MCF 10A (cell line): ENCODE measurements around the gene C11orf21. TPM values are rescaled to one million over a fixed set of nuclear protein-coding genes. Genes with fewer than 3 reads are reported as not detected.

Experiments
- BruUV-seq: library from RNA; stranded (reverse); fragments of 400-500 nt; replicated peaks from 2 replicates; lab custom pipeline; 2021; lab: Mats Ljungman, UMichigan
- CTCF ChIA-PET: fragments of 300-600 bp; sonication (Branson Sonifier 250); formaldehyde crosslinking; extraction: SDS; loops from one replicate; lab custom pipeline; 2021; ENCODE audit warnings: antibody characterized with exemption, inconsistent platforms; lab: Yijun Ruan, JAX
- POLR2A ChIA-PET: fragments of 300-600, 350-650 bp; sonication (Branson Sonifier 250); formaldehyde crosslinking; extraction: SDS; loops from one replicate; lab custom pipeline; 2020; ENCODE audit warnings: antibody characterized with exemption, inconsistent platforms; lab: Yijun Ruan, JAX
- DNase-seq: peaks from one replicate; pipeline ENCODE4 v3.0.0-alpha.2; 2018; ENCODE audit not compliant: unreplicated experiment
- H3K27ac Mint-ChIP-seq: one replicate; pipeline ENCODE4 v1.8.0; 2022; ENCODE audit warnings: mild to moderate bottlenecking, low read depth, mixed read lengths; ENCODE audit not compliant: unreplicated experiment
- H3K27me3 Mint-ChIP-seq: one replicate; pipeline ENCODE4 v1.8.0; 2022; ENCODE audit warnings: mixed read lengths; ENCODE audit not compliant: insufficient read depth, unreplicated experiment
- H3K36me3 Mint-ChIP-seq: one replicate; pipeline ENCODE4 v1.8.0; 2022; ENCODE audit warnings: mild to moderate bottlenecking, moderate library complexity, mixed read lengths; ENCODE audit not compliant: insufficient read depth, unreplicated experiment
- H3K4me1 Mint-ChIP-seq: one replicate; pipeline ENCODE4 v1.8.0; 2022; ENCODE audit warnings: mixed read lengths; ENCODE audit not compliant: insufficient read depth, unreplicated experiment
- H3K4me3 Mint-ChIP-seq: one replicate; pipeline ENCODE4 v1.8.0; 2022; ENCODE audit warnings: mild to moderate bottlenecking, moderate library complexity, mixed read lengths; ENCODE audit not compliant: unreplicated experiment
- H3K9me3 Mint-ChIP-seq: one replicate; pipeline ENCODE4 v1.8.0; 2022; ENCODE audit warnings: mixed read lengths; ENCODE audit not compliant: unreplicated experiment
- intact Hi-C: fragments of 100-400 bp; cut with micrococcal nuclease; formaldehyde crosslinking; loops from 2 replicates; pipeline ENCODE4 v1.14.1; 2022
- total RNA-seq: library from RNA; stranded (reverse); gene quantifications from 2 replicates; pipeline ENCODE4 v1.2.3, GENCODE V29; 2022
- TF ChIP-seq, protein P1 (sequence below): fragments of 200-600 bp; IDR thresholded peaks from one replicate; pipeline ENCODE4 v1.8.0; 2022; ENCODE audit warnings: antibody characterized with exemption, mild to moderate bottlenecking; ENCODE audit not compliant: unreplicated experiment

Gene C11orf21
- total RNA-seq, 1 experiment from 2014 or later, result not detected

DNA sequence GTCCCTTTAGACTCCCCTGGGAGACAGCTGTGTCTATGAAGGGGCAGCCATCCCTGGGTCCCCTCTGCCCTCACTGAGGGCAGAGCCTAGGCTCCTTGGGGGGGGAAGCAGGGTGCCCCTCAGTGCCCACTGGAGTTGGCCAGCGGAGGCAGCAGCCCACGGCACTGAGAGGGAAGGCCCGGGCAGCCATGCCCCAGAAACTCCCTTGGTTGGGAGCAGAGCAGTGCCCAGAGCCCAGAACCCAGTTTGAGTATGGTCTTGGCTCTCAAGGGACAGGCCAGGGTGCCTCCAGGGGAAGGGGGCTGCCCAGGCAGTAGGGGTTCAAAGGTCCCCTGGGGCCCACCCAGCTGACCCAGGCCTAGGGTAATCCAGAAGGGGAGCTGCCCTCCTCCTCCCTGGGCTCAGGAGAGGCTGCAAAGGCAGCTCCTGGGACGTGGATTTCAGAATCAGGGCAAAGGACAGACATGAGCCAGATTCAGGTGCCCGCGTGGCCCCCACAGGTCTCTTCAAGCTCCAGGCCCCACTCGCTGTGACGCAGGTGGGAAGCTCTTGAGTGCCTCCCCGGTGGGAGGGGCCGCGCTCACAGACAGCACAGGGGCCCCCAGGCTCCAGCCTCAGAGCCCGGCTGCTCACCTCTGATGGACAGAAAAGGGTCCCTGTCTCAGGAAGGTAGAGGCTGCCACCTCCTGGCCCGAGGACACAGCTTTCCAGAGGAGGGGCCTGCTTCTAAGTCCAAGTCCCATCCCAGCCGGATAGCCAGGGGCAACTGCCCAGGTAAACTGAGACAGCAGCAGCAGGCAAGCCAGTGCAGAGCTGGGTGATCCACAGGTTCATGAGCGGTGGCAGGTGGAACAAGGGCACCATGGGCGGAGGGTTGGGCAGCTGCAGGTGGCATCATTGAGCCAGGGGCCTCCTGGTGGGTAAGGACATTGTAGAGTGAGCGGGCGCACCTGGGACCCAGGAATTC is 2.6 kb downstream of the C11orf21 start:
- POLR2A ChIA-PET, result no interaction called here
- Mint-ChIP-seq H3K9me3 (no peaks in the 10 kb centered on the region), H3K36me3 (no peaks in the 10 kb centered on the region), H3K4me3 (no peak overlapping the region), H3K27ac (no peak overlapping the region), H3K27me3 (no peaks in the 10 kb centered on the region), H3K4me1 (no peaks in the 10 kb centered on the region)
- BruUV-seq, result no TSS peak
- DNase-seq, result peak; percentile 43
- TF ChIP-seq, protein P1, sequence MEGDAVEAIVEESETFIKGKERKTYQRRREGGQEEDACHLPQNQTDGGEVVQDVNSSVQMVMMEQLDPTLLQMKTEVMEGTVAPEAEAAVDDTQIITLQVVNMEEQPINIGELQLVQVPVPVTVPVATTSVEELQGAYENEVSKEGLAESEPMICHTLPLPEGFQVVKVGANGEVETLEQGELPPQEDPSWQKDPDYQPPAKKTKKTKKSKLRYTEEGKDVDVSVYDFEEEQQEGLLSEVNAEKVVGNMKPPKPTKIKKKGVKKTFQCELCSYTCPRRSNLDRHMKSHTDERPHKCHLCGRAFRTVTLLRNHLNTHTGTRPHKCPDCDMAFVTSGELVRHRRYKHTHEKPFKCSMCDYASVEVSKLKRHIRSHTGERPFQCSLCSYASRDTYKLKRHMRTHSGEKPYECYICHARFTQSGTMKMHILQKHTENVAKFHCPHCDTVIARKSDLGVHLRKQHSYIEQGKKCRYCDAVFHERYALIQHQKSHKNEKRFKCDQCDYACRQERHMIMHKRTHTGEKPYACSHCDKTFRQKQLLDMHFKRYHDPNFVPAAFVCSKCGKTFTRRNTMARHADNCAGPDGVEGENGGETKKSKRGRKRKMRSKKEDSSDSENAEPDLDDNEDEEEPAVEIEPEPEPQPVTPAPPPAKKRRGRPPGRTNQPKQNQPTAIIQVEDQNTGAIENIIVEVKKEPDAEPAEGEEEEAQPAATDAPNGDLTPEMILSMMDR, result peak; percentile 38
- intact Hi-C loops, result loop anchor here (1.0 kb wide), 2 partner anchors 102 to 133 kb away; no protein-coding TSS in a partner anchor
- CTCF ChIA-PET, result interaction anchor here (0.5 to 10.6 kb wide), 19 partner anchors 11 to 1318 kb away, joined by 3 to 240 read pairs (median 4); no protein-coding TSS in a partner anchor

- no peaks in the 10 kb centered on the region for H3K27me3 Mint-ChIP-seq
- H3K4me3 Mint-ChIP-seq, result no peak overlapping the region
- H3K27ac Mint-ChIP-seq, result no peak overlapping the region
- POLR2A ChIA-PET, result no interaction called here
- H3K9me3 Mint-ChIP-seq, result no peaks in the 10 kb centered on the region
- intact Hi-C loops, result no loop called here
- DNase-seq, result no peak
- no TSS peak for BruUV-seq
- TF ChIP-seq, protein P1, result no peak
- H3K4me1 Mint-ChIP-seq, result no peaks in the 10 kb centered on the region
- H3K36me3 Mint-ChIP-seq, result no peaks in the 10 kb centered on the region
- CTCF ChIA-PET, result interaction anchor here (0.7 to 10.6 kb wide), 10 partner anchors 24 to 1319 kb away, joined by 3 to 240 read pairs (median 7); no protein-coding TSS in a partner anchor
These were observed 3.5 kb downstream of the C11orf21 start for GRCh38 chr11:2298131-2298794.

DNA sequence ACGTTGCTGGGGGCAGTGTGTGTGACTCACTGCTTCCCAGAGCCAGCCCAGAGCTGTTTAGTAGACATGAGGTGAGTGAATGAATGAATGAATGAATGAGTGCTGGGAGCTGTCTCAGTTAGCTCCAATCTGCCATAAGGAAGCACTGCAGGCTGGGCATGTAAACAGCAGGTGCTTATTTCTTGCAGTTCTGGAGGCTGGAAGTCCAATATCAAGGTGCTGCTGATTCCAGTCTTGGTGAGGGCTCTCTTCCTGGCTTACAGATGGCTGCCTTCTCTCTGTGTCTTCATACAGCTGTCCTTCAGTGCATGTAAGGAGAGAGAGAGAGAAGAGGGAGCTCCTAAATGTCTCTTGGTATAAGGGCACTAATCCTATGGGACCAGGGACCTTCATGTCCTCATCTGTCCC is 4.1 kb downstream of the C11orf21 start:
- BruUV-seq, result no TSS peak
- TF ChIP-seq, protein P1, result no peak
- Mint-ChIP-seq H3K27me3 (no peaks in the 10 kb centered on the region), H3K4me1 (no peaks in the 10 kb centered on the region), H3K9me3 (no peaks in the 10 kb centered on the region), H3K36me3 (no peaks in the 10 kb centered on the region), H3K4me3 (no peak overlapping the region), H3K27ac (no peak overlapping the region)
- intact Hi-C loops, result no loop called here
- POLR2A ChIA-PET, result no interaction called here
- no peak for DNase-seq
- CTCF ChIA-PET, result interaction anchor here (0.9 to 10.6 kb wide), 6 partner anchors 99 to 589 kb away, joined by 3 to 240 read pairs (median 7); no protein-coding TSS in a partner anchor
